ENCODE measurements around the gene BEND6. TPM values are rescaled to one million over a fixed set of nuclear protein-coding genes. Genes with fewer than 3 reads are reported as not detected.

BEND6 gene
- total RNA-seq, 1 experiment from 2014 or later, result 8.0 TPM

DNA sequence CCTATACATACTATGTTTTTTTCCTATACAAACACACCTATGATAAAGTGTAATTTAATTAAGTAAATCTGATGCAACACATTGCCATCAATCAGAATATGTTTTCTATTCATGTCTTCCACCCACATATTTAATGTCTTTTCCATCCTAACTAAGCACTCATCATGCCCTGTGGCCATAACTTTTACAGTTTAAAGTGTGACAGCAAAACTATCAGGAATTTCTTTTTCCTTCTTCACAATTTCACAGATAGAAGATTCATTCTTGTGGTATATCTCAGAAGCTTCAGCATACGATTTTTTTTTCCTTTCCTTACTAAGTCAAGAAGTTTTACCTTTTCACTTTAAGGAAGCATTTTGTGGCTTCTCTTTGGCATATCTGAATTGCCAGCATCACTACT, 7.0 kb upstream of the BEND6 start:
- H3K4me1 ChIP-seq (ENCODE audit: control insufficient read depth, insufficient read depth, low read length), result peaks cover 11% of the 10 kb centered on the region
- no peak overlapping the region for H3K27ac ChIP-seq (ENCODE audit: low read length)
- no peak for TF ChIP-seq POLR2AphosphoS5 (IDR thresholded peaks at IDR 0.05; ENCODE audit: low read depth, low read length)
- no peak for TF ChIP-seq REST (IDR thresholded peaks at IDR 0.05; ENCODE audit: insufficient read depth in 1 of 2, low read depth in 2 of 2, low read length in 1 of 2)
- H3K9me3 ChIP-seq (ENCODE audit: control insufficient read depth, insufficient read depth, low read depth, low read length), result no peaks in the 10 kb centered on the region
- ChIA-PET CTCF (no interaction called here), POLR2A (interaction anchor here (0.6 kb wide), 1 partner anchor 304 kb away, joined by 3 read pairs; no protein-coding TSS in a partner anchor)
- no peaks in the 10 kb centered on the region for H3K27me3 ChIP-seq (ENCODE audit: control insufficient read depth, insufficient read depth, low read length)
- DNase-seq (ENCODE audit: low read depth, low spot score) (no peak), ATAC-seq (no peak)
- intact Hi-C loops (cut with micrococcal nuclease; ENCODE audit: unreplicated experiment) (no loop called here), in situ Hi-C loops (cut with HindIII; ENCODE audit: low pct_unique_long_range_greater_than_20kb, low sequenced_read_pairs) (no loop called here)
- no peak overlapping the region for H3K4me3 ChIP-seq (ENCODE audit: low read depth in 2 of 2, low read length in 2 of 2)
- peaks cover 23% of the 10 kb centered on the region for H3K36me3 ChIP-seq (ENCODE audit: control insufficient read depth, insufficient read depth, low read length)
- no TSS peak for BruUV-seq (replicated peaks)

DNA sequence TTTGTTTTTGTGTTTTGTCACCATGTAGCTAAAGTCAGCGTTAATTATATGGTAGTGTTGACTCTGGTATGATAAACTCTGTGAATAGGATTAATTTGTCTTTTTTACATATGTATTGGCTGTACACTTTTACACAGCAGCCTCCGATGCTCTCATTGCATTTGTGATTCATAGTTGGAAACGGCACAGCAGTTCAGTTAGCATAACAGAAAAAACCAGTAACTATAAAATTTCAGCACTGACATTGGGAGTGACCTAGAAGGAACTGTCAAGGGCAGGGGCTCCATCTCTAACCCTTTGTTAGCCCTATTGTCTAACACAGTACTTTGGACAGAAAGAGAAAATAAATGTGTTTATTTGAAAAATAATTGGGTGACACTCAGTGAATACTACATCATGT, 5.6 kb upstream of the BEND6 start:
- Histone ChIP-seq H3K36me3 (ENCODE audit: control insufficient read depth, insufficient read depth, low read length) (peaks cover 23% of the 10 kb centered on the region), H3K9me3 (ENCODE audit: control insufficient read depth, insufficient read depth, low read depth, low read length) (no peaks in the 10 kb centered on the region), H3K4me1 (ENCODE audit: control insufficient read depth, insufficient read depth, low read length) (peaks cover 14% of the 10 kb centered on the region), H3K4me3 (ENCODE audit: low read depth in 2 of 2, low read length in 2 of 2) (no peak overlapping the region), H3K27ac (ENCODE audit: low read length) (no peak overlapping the region), H3K27me3 (ENCODE audit: control insufficient read depth, insufficient read depth, low read length) (no peaks in the 10 kb centered on the region)
- TF ChIP-seq POLR2AphosphoS5 (IDR thresholded peaks at IDR 0.05; ENCODE audit: low read depth, low read length) (no peak), TCF7L2 (IDR thresholded peaks at IDR 0.05; ENCODE audit: low read depth, low read length) (no peak), SIN3A (IDR thresholded peaks at IDR 0.05; ENCODE audit: borderline replicate concordance, insufficient read depth, low read depth, low read length) (no peak), REST (IDR thresholded peaks at IDR 0.05; ENCODE audit: insufficient read depth in 1 of 2, low read depth in 2 of 2, low read length in 1 of 2) (no peak)
- TF ChIP-seq, protein P1, sequence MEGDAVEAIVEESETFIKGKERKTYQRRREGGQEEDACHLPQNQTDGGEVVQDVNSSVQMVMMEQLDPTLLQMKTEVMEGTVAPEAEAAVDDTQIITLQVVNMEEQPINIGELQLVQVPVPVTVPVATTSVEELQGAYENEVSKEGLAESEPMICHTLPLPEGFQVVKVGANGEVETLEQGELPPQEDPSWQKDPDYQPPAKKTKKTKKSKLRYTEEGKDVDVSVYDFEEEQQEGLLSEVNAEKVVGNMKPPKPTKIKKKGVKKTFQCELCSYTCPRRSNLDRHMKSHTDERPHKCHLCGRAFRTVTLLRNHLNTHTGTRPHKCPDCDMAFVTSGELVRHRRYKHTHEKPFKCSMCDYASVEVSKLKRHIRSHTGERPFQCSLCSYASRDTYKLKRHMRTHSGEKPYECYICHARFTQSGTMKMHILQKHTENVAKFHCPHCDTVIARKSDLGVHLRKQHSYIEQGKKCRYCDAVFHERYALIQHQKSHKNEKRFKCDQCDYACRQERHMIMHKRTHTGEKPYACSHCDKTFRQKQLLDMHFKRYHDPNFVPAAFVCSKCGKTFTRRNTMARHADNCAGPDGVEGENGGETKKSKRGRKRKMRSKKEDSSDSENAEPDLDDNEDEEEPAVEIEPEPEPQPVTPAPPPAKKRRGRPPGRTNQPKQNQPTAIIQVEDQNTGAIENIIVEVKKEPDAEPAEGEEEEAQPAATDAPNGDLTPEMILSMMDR (IDR thresholded peaks at IDR 0.05), result no peak
- intact Hi-C loops (cut with micrococcal nuclease; ENCODE audit: unreplicated experiment) (no loop called here), in situ Hi-C loops (cut with HindIII; ENCODE audit: low pct_unique_long_range_greater_than_20kb, low sequenced_read_pairs) (no loop called here)
- ATAC-seq, result no peak
- ChIA-PET CTCF (no interaction called here), POLR2A (no interaction called here)
- DNase-seq (ENCODE audit: low read depth, low spot score), result no peak
- no TSS peak for BruUV-seq (replicated peaks)
